Measurements from ENCODE around the gene HK1.

The HK1 gene

GRCh38 chr10:69242040-69242851 lies 36.0 kb upstream of the HK1 start:
- ATAC-seq = no peak
- no peak for TF ChIP-seq CSDC2 (CRISPR knock-in tag; IDR thresholded peaks at IDR 0.05)
- no peak for TF ChIP-seq RARB (CRISPR knock-in tag; IDR thresholded peaks at IDR 0.05)
- TF ChIP-seq ISL1 (CRISPR knock-in tag; IDR thresholded peaks at IDR 0.05) = no peak
- no peak for TF ChIP-seq OSR1 (CRISPR knock-in tag; IDR thresholded peaks at IDR 0.05)
- TF ChIP-seq CSRNP3 (CRISPR knock-in tag; IDR thresholded peaks at IDR 0.05) = no peak
- TF ChIP-seq, protein P1, sequence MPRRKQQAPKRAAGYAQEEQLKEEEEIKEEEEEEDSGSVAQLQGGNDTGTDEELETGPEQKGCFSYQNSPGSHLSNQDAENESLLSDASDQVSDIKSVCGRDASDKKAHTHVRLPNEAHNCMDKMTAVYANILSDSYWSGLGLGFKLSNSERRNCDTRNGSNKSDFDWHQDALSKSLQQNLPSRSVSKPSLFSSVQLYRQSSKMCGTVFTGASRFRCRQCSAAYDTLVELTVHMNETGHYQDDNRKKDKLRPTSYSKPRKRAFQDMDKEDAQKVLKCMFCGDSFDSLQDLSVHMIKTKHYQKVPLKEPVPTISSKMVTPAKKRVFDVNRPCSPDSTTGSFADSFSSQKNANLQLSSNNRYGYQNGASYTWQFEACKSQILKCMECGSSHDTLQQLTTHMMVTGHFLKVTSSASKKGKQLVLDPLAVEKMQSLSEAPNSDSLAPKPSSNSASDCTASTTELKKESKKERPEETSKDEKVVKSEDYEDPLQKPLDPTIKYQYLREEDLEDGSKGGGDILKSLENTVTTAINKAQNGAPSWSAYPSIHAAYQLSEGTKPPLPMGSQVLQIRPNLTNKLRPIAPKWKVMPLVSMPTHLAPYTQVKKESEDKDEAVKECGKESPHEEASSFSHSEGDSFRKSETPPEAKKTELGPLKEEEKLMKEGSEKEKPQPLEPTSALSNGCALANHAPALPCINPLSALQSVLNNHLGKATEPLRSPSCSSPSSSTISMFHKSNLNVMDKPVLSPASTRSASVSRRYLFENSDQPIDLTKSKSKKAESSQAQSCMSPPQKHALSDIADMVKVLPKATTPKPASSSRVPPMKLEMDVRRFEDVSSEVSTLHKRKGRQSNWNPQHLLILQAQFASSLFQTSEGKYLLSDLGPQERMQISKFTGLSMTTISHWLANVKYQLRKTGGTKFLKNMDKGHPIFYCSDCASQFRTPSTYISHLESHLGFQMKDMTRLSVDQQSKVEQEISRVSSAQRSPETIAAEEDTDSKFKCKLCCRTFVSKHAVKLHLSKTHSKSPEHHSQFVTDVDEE (CRISPR knock-in tag; IDR thresholded peaks at IDR 0.05) = no peak
- TF ChIP-seq, protein P2, sequence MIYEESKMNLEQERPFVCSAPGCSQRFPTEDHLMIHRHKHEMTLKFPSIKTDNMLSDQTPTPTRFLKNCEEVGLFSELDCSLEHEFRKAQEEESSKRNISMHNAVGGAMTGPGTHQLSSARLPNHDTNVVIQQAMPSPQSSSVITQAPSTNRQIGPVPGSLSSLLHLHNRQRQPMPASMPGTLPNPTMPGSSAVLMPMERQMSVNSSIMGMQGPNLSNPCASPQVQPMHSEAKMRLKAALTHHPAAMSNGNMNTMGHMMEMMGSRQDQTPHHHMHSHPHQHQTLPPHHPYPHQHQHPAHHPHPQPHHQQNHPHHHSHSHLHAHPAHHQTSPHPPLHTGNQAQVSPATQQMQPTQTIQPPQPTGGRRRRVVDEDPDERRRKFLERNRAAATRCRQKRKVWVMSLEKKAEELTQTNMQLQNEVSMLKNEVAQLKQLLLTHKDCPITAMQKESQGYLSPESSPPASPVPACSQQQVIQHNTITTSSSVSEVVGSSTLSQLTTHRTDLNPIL (CRISPR knock-in tag; IDR thresholded peaks at IDR 0.05; ENCODE audit: low read depth) = no peak
- TF ChIP-seq SNAI2 (CRISPR knock-in tag; IDR thresholded peaks at IDR 0.05) = no peak
- TF ChIP-seq ARNTL (CRISPR knock-in tag; IDR thresholded peaks at IDR 0.05; ENCODE audit: borderline replicate concordance, low read depth) = no peak

- no peak for ATAC-seq
- TF ChIP-seq ZNF70 (CRISPR knock-in tag; IDR thresholded peaks at IDR 0.05) = no peak
- TF ChIP-seq ESRRG (CRISPR knock-in tag; IDR thresholded peaks at IDR 0.05) = no peak
- TF ChIP-seq ZC3H10 (CRISPR knock-in tag; IDR thresholded peaks at IDR 0.05) = no peak
- TF ChIP-seq, protein P2 (CRISPR knock-in tag; IDR thresholded peaks at IDR 0.05; ENCODE audit: low read depth) = no peak
- TF ChIP-seq TOX (CRISPR knock-in tag; IDR thresholded peaks at IDR 0.05; ENCODE audit: borderline replicate concordance) = no peak
- no peak for TF ChIP-seq SNAI2 (CRISPR knock-in tag; IDR thresholded peaks at IDR 0.05)
- no peak for TF ChIP-seq ISL1 (CRISPR knock-in tag; IDR thresholded peaks at IDR 0.05)
- TF ChIP-seq ARNTL (CRISPR knock-in tag; IDR thresholded peaks at IDR 0.05; ENCODE audit: borderline replicate concordance, low read depth) = no peak
- no peak for TF ChIP-seq TCF4 (CRISPR knock-in tag; IDR thresholded peaks at IDR 0.05; ENCODE audit: borderline replicate concordance)
- TF ChIP-seq, protein P3, sequence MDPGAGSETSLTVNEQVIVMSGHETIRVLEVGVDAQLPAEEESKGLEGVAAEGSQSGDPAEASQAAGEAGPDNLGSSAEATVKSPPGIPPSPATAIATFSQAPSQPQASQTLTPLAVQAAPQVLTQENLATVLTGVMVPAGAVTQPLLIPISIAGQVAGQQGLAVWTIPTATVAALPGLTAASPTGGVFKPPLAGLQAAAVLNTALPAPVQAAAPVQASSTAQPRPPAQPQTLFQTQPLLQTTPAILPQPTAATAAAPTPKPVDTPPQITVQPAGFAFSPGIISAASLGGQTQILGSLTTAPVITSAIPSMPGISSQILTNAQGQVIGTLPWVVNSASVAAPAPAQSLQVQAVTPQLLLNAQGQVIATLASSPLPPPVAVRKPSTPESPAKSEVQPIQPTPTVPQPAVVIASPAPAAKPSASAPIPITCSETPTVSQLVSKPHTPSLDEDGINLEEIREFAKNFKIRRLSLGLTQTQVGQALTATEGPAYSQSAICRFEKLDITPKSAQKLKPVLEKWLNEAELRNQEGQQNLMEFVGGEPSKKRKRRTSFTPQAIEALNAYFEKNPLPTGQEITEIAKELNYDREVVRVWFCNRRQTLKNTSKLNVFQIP (CRISPR knock-in tag; IDR thresholded peaks at IDR 0.05; ENCODE audit: borderline replicate concordance, low read depth) = no peak
- TF ChIP-seq, protein P1 (CRISPR knock-in tag; IDR thresholded peaks at IDR 0.05) = no peak
- no peak for TF ChIP-seq ZFP3 (CRISPR knock-in tag; IDR thresholded peaks at IDR 0.05)
- no peak for TF ChIP-seq ZNF8 (CRISPR knock-in tag; IDR thresholded peaks at IDR 0.05)
- TF ChIP-seq ZNF565 (CRISPR knock-in tag; conservative IDR thresholded peaks at IDR 0.05; ENCODE audit: low read depth) = no peak
- TF ChIP-seq, protein P4, sequence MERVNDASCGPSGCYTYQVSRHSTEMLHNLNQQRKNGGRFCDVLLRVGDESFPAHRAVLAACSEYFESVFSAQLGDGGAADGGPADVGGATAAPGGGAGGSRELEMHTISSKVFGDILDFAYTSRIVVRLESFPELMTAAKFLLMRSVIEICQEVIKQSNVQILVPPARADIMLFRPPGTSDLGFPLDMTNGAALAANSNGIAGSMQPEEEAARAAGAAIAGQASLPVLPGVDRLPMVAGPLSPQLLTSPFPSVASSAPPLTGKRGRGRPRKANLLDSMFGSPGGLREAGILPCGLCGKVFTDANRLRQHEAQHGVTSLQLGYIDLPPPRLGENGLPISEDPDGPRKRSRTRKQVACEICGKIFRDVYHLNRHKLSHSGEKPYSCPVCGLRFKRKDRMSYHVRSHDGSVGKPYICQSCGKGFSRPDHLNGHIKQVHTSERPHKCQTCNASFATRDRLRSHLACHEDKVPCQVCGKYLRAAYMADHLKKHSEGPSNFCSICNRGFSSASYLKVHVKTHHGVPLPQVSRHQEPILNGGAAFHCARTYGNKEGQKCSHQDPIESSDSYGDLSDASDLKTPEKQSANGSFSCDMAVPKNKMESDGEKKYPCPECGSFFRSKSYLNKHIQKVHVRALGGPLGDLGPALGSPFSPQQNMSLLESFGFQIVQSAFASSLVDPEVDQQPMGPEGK (CRISPR knock-in tag; IDR thresholded peaks at IDR 0.05; ENCODE audit: borderline replicate concordance) = no peak
- TF ChIP-seq BACH2 (CRISPR knock-in tag; IDR thresholded peaks at IDR 0.05; ENCODE audit: borderline replicate concordance) = no peak
These were observed 35.5 kb upstream of the HK1 start for GRCh38 chr10:69242852-69243212.
